Measurements from ENCODE around the gene LRRC10.
"Not testable (repeated sequence)": the region's sequence is repeated elsewhere in the genome, so short reads cannot be mapped to it uniquely, and the experiment has no call there.

LRRC10 gene

DNA sequence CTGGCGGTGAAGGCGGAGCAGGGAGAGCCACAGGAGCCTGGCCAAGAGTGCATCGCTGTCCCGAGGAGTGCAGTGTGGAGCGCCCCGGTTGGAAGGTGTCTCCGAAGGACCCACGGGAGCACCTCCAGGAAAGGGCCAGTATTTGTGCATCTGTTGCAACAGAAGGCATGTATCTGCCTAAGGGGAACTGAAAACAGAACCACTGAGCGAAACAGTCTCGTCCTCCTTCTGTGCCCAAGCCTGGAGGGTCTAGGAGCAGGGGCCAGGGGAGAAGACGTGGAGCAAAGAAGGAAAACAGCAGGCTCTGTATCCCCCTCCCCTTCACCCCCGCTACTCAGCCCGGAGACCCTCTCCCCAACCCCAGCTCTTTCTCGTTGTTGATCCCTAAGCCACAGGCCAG is 5.3 kb upstream of the LRRC10 start:
- no peak for FAIRE-seq

DNA sequence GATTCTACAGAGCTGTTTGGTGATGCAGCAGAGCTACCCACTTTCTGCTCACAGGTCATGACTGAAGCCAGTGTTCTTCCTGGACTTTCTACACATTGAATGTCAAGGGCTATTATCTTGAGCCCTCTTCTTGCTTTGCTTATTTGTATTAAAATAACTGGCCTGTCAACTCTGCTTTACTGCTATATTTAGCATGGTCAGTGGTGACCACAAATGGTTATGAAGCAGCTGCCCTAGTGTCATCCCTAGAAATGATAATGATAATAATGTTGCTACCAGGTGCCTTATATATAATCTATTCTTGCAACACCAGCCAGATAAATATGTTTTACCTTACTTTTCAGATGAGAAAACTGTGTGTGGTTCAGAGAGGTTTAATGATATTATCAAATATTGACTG is 2.6 kb upstream of the LRRC10 start:
- no peak for FAIRE-seq

DNA sequence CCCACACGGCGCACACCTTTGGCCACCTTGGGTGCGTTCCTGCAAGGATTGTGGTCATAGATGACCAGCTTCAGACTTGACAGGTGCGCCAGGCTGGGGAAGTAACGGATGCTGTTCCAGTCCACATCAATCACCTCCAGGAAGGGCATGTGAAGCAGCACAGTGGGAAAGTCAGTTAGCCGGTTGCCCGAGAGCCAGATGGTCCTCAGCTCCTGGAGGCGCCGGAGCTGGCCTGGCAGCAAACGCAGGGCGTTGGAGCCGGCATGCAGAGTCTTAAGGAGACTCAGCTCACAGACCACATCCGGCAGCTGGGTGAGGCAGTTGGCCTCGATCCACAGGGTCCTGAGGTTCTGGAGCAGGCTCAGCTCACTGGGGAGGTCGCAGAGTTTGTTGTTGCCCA is 581 bp downstream of the LRRC10 start:
- FAIRE-seq: no peak

DNA sequence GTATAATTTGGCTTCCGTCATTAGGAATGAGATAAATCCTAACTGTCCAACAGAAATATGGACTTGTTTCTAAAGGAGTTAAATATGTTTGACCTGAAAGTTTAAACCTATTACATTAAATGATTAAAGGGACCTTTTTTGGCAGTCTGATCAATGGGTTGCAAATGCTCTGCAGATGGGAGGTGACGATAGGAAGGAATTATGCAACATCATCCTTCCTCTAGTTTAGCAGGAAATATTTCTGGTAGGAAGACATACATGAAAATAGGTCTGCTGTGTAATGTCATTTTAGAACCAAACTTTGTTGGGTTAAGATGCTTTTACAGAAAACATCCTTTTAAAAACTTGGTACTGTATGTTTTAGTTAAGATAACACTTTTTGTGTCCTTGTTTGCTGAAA is 2.6 kb downstream of the LRRC10 start:
- FAIRE-seq: no peak

DNA sequence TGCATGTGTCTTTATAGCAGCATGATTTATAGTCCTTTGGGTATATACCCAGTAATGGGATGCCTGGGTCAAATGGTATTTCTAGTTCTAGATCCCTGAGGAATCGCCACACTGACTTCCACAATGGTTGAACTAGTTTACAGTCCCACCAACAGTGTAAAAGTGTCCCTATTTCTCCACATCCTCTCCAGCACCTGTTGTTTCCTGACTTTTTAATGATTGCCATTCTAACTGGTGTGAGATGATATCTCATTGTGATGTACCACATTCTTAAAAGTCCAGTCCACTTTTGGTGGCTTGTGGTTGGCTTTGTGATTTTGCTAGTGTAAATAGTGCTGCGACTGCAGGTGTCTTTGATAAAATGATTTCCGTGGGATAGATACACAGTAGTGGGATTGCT is 6.4 kb downstream of the LRRC10 start:
- not testable (repeated sequence) for FAIRE-seq

DNA sequence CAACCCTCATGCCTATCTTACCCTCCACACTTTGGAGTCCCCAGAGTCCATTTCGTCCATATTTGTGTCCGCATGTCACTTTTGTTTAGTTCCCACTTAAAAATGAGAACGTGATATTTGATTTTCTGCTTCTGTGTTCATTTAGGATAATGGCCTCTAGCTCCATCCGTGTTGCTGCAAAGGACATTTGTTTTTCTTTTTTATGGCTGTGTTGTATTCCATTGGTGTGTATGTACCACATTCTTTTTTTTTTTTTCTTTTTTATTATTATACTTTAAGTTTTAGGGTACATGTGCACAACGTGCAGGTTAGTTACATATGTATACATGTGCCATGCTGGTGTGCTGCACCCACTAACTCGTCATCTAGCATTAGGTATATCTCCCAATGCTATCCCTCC is 7.2 kb downstream of the LRRC10 start:
- not testable (repeated sequence) for FAIRE-seq

DNA sequence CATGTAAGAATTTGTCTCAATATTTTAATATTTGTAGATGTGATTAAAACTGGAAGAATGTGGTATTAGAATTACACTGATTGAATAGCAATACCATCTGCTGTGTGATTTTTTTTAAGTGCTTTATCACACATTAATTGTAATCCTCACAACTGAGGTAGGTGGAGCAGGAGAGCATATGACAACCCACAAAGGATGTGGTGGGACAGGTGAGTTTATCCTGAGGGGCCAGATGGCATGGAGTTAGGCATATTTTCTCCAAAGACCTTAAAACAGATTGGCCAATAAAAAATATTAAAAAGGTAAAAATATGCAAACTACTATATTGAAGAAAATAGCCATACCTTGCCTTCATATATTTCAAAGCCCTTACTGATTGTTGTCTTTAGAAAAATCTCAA is 7.8 kb downstream of the LRRC10 start:
- FAIRE-seq: no peak

DNA sequence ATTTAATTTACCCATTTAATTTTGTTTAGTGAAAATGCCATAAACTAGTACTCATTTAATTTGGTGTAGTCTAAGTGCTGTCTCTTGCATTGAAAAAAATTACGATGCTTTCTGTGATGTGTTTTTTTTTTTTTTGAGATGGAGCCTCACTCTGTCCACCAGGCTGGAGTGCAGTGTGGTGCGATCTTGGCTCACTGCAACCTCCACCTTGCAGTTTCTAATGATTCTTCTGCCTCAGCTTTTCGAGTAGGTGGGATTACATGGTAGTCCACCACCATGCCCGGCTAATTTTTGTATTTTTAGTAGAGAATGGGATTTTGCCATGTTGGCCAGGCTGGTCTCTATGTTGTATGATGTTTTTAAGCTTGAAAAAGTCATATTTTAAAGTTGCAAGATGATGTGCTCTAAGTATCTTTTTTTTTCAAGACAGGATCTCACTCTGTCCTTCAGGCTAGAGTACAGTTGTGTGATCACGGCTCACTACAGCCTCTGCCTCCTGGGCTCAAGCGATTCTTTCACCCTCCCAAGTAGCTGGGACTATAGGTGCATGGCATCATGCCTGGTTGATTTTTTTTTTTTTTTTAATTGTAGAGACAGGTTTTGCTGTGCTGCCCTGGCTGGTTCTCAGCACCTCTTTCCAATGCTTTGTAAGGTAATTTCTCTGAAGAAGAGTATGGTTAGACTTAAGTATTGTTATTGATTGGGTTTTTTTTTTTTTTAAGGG is 8.6 kb downstream of the LRRC10 start:
- no peak for FAIRE-seq

DNA sequence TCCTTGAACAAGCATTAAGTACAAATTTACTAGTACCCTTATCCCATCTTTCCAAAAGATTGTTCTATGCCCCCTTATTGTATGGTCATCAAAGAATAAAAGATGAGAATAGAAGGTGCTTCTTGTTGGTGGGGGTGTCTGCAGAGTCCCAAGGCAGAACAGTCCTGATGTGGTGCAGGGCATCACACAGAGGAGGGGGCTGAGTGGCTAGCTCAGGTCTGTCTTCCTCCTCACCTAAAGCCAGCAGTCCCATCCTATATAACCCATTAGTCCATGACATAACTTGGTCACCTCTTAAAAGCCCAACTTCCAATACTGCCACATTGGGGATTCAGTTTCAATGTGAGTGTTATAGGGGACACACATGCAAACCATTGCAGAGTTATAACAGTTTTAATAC is 9.9 kb downstream of the LRRC10 start:
- no peak for FAIRE-seq

DNA sequence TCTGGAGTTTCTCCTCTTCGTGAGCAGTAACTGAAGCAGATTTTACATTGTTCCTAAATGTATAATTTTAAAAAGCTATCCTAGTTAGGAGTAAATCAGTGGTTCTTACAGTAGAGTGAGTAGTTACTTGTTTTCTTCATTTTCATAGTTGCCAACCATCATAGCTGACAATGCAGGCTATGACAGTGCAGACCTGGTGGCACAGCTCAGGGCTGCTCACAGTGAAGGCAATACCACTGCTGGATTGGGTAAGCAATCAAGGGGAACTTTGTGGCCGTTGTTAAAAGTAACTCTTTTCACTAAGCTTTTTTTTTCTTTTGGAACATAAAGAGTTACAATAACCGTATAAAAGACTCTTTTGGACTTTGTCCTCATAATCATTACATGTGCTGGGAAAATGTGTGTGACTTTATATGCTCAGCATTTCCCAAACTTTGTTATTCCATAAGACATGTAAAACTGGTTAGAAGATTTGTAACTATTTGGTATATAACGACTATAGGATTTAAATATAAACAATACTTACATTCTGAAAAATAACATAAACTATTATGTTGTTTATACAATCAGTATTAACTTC is 12.4 kb downstream of the LRRC10 start:
- no peak for FAIRE-seq

DNA sequence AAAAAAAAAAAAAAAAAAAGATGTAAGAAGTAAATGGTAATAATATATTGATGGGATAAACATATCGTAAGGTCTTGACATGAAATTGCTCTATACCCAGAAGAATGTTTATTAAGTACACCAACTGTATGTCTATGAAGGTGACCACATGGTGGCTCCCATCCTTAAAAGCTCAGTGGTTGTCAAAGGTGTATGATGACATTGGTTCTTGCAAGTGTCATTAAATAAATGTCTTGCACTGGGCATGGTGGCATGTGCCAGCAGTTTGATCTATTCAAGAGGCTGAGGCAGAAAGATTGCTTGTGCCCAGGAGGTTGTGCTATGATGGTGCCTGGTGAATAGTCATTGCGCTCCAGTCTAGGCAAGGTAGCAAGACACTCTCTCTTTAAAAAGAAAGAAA is 15.0 kb downstream of the LRRC10 start:
- FAIRE-seq: no peak

DNA sequence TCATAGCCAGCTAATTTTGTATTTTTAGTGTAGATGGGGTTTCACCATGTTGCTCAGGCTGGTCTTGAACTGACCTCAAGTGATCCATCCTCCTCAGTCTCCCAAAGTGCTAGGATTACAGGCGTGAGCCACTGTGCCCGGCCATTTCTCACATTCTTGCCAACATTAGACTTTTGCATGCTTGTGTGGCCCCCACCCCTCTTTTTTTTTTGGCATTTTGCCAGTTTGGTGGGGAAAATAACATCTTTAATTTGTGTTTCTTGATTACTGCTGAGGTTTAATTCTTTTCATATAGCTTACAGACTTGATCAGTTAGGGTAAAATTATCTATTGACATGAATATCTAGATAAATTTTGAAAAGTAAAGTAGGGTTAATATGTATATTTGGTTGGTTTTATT is 21.6 kb downstream of the LRRC10 start:
- FAIRE-seq: no peak

DNA sequence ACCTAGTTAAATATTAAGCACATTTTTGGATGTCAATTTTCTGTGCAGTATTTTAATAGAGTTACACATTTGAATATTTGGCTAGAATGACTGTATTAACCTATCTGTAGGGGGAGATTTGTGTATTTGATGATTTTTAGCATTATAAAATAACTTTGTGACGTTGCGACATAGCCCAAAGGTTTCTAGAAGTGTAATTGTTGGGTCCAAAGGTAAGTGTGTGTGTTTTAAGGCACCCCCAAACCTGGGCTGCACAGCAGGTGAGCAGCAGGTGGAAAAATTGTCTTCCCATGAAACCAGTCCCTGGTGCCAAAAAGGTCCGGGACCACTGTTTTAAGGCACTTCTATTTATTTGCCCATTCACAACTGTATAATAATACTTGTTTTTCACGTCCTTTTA is 22.2 kb downstream of the LRRC10 start:
- no peak for FAIRE-seq

DNA sequence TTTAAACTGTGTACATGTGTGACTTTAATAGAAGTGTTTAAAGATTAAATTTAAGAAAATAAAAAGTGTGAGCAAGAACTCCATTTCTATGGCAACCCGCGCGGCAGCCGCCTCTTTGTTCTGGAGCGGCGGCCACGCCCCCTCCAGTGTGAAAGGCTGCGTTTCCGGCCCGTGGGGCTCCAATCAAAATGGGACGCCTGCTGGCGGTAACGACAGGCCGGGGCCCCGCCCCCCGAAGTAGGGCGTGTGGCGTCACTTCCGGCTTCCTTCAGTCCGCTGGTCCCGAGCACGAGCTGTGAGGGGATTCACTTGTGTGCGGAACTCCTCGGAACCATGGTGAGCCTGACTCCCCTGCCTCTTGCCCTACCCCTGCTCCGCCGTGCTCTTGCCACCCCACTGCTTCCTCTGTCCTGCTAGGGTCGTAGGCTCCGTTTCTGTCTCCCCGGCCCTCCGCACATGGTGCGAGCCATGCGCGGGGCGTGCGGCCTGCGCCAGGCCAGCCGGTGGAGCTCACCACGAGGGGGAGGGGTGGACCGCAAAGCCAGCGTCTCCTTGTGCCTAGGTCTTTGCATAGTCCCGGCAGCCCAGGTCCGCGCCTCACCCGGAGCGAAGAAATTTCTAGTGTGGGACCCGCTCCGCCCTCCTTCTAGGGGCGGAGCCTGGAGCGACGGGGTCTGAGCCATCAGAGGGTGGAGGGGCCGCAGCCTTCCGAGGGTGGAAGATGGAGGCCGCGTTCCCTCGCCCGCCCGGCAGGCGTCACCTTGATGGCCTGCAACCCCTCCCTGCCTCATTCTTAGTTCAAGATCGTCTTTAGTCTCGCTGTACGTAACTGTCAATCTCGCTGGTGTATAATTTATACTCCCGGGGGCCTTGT is 25.3 kb downstream of the LRRC10 start, which contains the start of gene CCT2:
Gene CCT2 (plus strand): TSS at position 271 of the 874 bp plus-strand sequence. CDS start 63 bp downstream, at position 334.
- FAIRE-seq: no peak

DNA sequence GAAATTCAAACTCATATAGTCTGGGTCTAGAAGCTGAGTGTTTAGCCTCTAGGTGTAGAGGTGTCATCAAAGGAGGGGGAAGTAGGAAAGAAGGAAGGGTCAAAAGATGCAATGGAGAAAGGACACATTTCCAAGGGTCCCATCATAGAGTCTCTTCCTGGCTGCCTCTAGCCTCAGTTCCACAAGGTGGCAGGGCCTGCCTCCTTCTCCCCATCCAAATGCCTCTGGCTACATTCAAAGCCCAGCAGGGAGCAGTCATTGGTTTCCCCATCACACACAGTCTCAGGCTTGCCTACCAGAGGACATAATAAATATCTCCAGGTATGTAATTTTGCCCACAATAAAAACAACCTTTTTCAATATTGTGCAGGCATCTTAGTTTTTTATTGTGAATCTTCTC is 27.5 kb downstream of the LRRC10 start:
- no peak for FAIRE-seq

DNA sequence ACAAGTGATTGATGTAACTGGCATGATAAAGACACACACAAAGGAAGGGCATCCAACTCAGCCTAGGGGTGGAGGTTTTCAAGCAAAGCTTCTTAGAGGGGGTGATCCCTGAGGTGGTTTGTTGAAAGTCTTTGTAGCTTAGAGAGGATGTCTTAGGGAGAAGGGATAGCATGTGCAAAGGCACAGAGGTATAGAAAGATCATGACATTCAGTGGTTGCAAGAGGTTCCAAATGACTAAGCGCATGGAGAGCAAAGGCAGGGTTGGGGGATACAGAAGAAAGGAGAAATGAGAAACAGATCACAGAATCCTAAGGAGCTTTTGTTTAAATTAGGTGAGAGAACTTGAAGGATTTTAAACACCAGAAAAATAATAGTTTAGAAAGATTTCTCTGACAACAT is 30.6 kb downstream of the LRRC10 start:
- FAIRE-seq: no peak

DNA sequence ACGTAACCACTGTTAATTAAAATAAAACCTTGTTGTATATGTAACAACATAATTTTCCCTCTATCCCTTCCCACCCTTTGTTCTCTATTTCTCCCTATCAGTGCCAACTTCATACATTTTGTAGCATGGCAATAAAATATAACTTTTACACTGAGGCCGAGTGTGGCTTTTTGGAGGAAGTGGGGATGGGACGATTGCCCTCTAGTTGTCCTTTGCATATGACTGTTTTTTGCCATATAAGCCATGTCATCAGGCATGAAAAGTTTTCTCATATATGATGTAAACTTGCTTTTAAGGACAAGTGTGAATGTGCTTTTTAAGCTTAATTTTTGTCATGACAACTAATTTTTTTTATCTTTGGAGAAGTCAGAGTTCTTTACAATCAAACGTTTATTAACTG is 31.7 kb downstream of the LRRC10 start:
- no peak for FAIRE-seq

DNA sequence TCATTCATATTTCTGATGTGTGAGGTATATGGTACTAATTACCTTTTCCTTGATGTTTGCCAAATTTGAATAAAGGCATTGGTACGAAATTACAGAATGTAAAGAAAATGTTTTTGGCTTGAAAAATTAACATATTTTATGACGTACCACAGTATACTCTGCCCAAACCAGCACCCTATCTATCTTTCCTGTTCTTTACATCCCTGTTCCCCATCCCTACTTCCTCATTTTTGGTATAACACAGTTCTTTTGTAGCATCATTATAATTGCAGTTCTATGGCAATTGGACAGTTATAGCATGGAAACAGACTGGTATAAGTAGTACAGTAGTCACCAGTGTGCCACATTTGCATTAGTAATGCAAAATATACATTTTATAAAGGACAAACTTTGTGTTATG is 32.4 kb downstream of the LRRC10 start:
- FAIRE-seq: no peak

DNA sequence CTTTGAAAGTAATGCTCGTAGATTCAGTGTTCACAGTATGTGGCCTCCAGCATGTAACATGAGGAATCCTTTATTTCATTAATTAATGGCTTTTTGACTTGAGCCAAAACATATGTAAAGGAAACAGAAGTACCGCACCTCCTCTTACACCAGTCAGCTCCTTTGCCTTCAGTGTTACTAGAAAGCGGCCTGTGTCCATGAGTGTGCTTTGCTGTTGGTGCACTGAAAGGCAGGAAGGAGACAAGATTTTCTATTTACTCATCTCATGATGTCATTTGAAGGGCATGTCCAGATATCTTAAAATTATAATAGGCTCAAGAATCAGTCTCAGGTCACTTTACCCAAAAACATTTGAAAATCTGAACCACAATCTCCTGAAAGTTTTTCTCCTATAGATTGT is 35.4 kb downstream of the LRRC10 start:
- FAIRE-seq: no peak

DNA sequence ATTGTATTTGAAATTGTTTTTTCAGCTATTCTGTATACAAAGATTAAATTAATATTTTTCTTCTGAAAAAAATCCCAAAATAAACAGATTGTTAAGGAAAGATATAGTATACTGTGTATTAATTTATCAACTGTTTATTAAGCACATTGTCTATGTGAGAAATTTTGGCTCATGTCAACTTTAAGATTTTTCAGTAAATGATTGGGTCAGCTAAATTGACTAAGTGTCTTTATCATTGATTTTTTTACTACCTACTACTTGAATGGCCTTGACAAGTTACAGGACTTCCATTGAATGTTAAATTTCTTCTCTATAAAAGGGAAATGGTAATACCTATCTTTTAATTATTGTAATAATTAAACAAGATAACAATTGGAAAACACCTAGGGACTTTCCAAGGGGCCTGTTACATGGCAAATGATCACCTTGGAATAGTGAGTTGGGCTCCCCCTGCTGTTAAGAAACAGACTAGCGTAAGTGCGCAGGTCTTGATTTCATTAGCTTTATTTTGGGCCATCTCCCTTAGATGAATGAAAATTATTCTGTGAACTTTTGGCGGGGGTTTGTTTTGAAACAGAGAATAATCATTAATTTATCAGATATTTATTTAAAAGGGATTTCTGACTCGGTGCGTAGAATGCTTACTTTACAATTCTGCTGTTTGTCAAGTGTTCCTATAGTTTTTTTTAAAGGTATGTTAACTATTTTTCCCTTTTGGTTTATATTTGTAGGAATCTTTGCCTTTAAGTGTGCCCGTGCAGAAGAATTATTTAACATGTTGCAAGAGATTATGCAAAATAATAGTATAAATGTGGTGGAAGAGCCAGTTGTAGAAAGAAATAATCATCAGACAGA is 39.9 kb downstream of the LRRC10 start:
- FAIRE-seq: peak; percentile 28

DNA sequence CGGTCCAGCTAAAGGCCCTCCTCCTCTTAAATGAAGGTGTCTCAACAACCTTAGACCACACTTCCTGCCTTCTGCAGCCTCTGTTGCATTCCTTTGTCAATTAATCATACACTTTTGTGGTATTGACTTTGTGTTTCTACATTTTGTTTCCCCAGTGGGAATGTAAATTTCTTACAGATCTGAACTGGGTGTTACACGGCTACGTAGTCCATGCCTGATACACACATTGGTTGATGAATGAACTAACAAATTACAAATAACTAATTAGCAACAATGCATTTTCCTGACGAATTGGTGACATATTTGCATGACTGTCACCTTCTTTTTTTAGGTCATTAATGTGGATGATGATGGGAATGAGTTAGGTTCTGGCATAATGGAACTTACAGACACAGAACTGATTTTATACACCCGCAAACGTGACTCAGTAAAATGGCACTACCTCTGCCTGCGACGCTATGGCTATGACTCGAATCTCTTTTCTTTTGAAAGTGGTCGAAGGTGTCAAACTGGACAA is 40.6 kb downstream of the LRRC10 start:
- FAIRE-seq: no peak

DNA sequence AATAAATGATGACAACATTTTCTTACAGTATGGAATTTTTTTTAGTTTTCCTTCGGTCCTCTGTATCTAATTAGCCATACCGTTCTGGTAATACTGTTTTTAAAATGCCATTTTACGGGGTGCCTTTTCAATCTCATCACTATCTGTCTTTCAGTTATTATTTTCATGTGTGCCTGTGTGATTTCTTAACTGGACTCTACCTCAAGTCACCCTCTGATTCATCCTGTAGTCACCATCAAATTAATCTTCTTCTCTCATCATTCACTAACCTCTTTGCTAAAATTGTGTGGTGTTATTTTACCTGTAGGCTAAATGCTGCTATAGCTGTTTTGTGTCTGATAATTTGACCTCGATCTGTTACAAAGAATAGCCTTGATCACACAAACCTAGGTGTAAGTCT is 41.5 kb downstream of the LRRC10 start:
- FAIRE-seq: no peak

DNA sequence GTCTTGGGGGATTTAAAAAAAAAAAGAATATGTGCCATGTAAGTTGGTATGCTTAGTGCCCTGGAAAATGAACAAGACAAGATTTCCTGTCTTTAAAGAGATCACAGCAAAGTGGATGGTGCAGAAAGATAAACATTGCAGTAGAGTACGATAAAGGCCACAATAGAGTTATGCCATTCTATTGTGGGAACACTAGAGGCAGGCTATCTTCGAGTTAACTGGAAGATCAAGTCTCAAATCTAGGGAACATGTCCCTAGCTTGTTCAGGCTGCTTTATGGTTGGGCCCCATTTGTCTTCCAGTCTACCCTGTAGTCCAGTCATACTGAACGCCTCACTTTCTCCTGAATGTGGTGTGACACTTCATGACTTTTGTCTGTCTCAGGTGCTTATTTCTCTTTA is 44.1 kb downstream of the LRRC10 start:
- no peak for FAIRE-seq

Data from colon (tissue), 2 donors.